A673 (cell line): ENCODE results near the gene PHF1. TPM values are rescaled to one million over a fixed set of nuclear protein-coding genes. Genes with fewer than 3 reads are reported as not detected.
"Not testable (repeated sequence)": the region's sequence is repeated elsewhere in the genome, so short reads cannot be mapped to it uniquely, and the experiment has no call there.

ENCODE experiments used
- BruUV-seq: library from RNA; stranded (reverse); fragments of 400-500 nt; replicated peaks from 2 replicates; lab custom pipeline; 2021; lab: Mats Ljungman, UMichigan
- CTCF ChIA-PET: fragments of 300-600 bp; sonication (Branson Sonifier 250); formaldehyde crosslinking; loops from one replicate; lab custom pipeline; 2022; ENCODE audit warnings: antibody characterized with exemption; lab: Charles Lee
- POLR2A ChIA-PET: fragments of 300-600 bp; sonication (Branson Sonifier 250); formaldehyde crosslinking; loops from one replicate; lab custom pipeline; 2022; ENCODE audit warnings: antibody characterized with exemption; ENCODE audit not compliant: low non-redundant PET; lab: Charles Lee
- DNase-seq: peaks from one replicate; pipeline ENCODE4 v3.0.0-alpha.2; 2015; ENCODE audit warnings: low spot score
- H3K27ac ChIP-seq: fragments of 200-600 bp; sonication (generic); 2 replicates; pipeline ENCODE4 v1.5.1; 2016; ENCODE audit warnings: mixed run types, low read depth, mild to moderate bottlenecking, mixed read lengths, antibody characterized with exemption, low read length; ENCODE audit not compliant: poor library complexity, severe bottlenecking
- H3K27me3 ChIP-seq: fragments of 200-600 bp; sonication (generic); replicated peaks from 2 replicates; pipeline ENCODE4 v1.6.1; 2017; ENCODE audit warnings: mixed run types, low read depth, mild to moderate bottlenecking, mixed read lengths, antibody characterized with exemption, low read length; ENCODE audit not compliant: insufficient read depth, poor library complexity
- H3K36me3 ChIP-seq: fragments of 200-600 bp; sonication (generic); 2 replicates; pipeline ENCODE4 v1.6.1; 2016; ENCODE audit warnings: mixed run types, mild to moderate bottlenecking, mixed read lengths, antibody characterized with exemption, low read length; ENCODE audit not compliant: insufficient read depth, poor library complexity, severe bottlenecking
- H3K4me1 ChIP-seq: fragments of 200-600 bp; sonication (generic); 2 replicates; pipeline ENCODE4 v1.6.1; 2017; ENCODE audit warnings: mixed run types, mild to moderate bottlenecking, mixed read lengths, antibody characterized with exemption, low read length; ENCODE audit not compliant: insufficient read depth, poor library complexity, severe bottlenecking
- H3K4me3 ChIP-seq: fragments of 200-600 bp; sonication (generic); 2 replicates; pipeline ENCODE4 v1.5.1; 2016; ENCODE audit warnings: low read depth, mixed run types, mild to moderate bottlenecking, mixed read lengths, low read length; ENCODE audit not compliant: poor library complexity, severe bottlenecking
- H3K9me3 ChIP-seq: fragments of 200-600 bp; sonication (generic); 2 replicates; pipeline ENCODE4 v1.6.1; 2016; ENCODE audit warnings: mixed run types, low read depth, mild to moderate bottlenecking, mixed read lengths, antibody characterized with exemption, low read length; ENCODE audit not compliant: poor library complexity, severe bottlenecking
- EZH2 ChIP-seq: fragments of 200-600 bp; sonication (generic); IDR thresholded peaks from 2 replicates; pipeline ENCODE4 v1.6.1; 2017; ENCODE audit warnings: borderline replicate concordance, low read depth, mild to moderate bottlenecking, mixed read lengths, antibody characterized with exemption, low read length; ENCODE audit not compliant: poor library complexity, severe bottlenecking
- intact Hi-C: fragments of 100-400 bp; cut with micrococcal nuclease; formaldehyde crosslinking; loops from one replicate; pipeline ENCODE4 v1.10.0; 2022; ENCODE audit not compliant: unreplicated experiment
- total RNA-seq: library from RNA; stranded (reverse); gene quantifications from 2 replicates; pipeline ENCODE4 v1.2.3, GENCODE V29; 2021
- TF ChIP-seq, protein P1 (sequence below): fragments of 300-800, 200-600 bp; sonication (generic); conservative IDR thresholded peaks from 2 replicates; pipeline ENCODE4 v1.5.1; 2017; ENCODE audit warnings: low read depth, mild to moderate bottlenecking, antibody characterized with exemption, low read length, moderate library complexity, mixed read lengths

PHF1 gene
- total RNA-seq, 1 experiment from 2014 or later, result 53.5 TPM

DNA sequence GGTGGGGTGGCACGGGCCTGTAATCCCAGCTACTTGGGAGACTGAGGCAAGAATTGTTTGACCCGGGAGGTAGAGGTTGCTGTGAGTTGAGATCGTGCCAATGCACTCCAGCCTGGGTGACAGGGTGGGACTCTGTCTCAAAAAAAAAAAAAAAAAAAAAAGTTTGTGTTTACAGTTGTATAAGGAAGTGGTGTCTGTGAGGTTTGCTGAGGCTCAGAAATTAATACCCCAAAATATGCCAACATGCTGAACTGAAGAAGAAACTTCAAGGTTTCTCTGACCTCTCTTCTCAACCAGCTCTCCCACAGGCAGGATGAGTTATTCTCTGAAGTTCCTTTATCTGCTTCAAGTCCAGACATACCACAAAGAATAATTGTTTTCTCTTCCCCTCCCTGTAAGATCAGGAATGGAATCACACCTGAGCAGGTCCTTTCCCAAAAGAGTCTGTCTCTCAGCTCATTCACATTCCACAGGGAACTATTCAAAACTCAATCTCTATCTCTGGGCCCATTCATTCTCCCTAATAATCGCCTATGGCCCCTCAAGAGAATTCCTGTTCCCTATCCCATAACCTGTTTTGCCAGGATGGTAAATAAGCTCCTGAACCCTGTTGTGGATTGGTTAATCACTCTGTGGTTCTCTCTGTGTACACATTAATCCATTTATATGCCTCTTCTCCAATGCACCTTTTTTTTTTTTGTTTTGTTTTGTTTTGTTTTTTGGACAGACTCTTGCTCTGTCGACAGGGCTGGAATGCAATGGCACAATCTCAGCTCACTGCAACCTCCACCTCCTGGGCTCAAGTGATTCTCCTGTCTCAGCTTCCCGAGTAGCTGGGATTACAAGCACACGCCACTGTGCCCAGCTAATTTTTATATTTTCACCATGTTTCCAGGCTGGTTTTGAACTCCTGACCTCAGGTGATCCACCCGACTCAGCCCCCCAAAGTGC is 36.6 kb upstream of the PHF1 start:
- Histone ChIP-seq H3K27me3 (no peaks in the 10 kb centered on the region), H3K9me3 (no peaks in the 10 kb centered on the region), H3K4me3 (no peak overlapping the region), H3K4me1 (peaks cover 15% of the 10 kb centered on the region), H3K36me3 (no peaks in the 10 kb centered on the region), H3K27ac (no peak overlapping the region)
- TF ChIP-seq, protein P1, sequence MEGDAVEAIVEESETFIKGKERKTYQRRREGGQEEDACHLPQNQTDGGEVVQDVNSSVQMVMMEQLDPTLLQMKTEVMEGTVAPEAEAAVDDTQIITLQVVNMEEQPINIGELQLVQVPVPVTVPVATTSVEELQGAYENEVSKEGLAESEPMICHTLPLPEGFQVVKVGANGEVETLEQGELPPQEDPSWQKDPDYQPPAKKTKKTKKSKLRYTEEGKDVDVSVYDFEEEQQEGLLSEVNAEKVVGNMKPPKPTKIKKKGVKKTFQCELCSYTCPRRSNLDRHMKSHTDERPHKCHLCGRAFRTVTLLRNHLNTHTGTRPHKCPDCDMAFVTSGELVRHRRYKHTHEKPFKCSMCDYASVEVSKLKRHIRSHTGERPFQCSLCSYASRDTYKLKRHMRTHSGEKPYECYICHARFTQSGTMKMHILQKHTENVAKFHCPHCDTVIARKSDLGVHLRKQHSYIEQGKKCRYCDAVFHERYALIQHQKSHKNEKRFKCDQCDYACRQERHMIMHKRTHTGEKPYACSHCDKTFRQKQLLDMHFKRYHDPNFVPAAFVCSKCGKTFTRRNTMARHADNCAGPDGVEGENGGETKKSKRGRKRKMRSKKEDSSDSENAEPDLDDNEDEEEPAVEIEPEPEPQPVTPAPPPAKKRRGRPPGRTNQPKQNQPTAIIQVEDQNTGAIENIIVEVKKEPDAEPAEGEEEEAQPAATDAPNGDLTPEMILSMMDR, result no peak
- no peak for TF ChIP-seq EZH2
- intact Hi-C loops, result no loop called here
- BruUV-seq, result no TSS peak
- POLR2A ChIA-PET, result no interaction called here
- DNase-seq, result no peak
- CTCF ChIA-PET, result no interaction called here

DNA sequence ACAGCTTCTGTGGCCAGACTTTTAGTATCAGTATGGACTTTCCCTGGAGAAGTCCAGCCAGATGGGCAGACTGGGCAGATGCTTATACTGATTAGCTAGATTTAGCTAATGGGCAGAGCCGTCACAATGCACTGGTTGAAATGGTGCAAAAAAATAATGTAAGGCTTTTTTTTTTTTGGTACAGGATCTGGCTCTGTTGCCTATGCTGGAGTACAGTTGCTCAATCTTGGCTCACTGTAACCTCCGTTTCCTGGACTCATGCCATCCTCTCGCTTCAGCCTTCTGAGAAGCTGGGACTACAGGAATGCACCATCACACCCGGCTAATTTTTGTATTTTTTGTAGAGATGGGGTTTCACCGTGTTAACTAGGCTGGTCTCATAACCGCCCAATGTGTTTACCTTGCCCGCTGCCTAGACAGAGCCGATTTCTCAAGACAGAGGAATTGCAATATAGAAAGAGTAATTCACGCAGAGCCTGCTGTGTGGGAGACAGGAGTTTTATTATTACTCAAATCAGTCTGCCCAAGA is 35.6 kb upstream of the PHF1 start:
- intact Hi-C loops, result no loop called here
- H3K27me3 ChIP-seq, result no peaks in the 10 kb centered on the region
- POLR2A ChIA-PET, result interaction anchor here (0.7 kb wide), 1 partner anchor 94 kb away, joined by 6 read pairs; no protein-coding TSS in a partner anchor

DNA sequence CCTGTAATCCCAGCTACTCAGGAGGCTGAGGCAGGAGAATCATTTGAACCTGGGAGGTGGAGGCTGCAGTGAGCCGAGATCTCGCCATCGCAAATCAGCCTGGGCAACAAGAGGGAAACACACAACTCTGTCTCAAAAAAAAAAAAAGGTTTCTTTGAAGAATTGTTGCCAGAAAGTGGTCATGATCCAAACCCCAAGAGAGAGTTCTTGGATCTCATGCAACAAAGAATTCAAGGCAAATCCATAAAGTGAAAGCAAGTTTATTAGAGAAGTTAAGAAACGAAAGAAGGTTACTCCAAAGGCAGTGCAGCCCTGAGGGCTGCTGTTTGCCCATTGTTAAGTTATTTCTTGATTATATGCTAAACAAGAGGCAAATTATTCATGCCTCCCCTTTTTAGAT is 33.6 kb upstream of the PHF1 start:
- intact Hi-C loops, result no loop called here
- no peak overlapping the region for H3K27ac ChIP-seq
- POLR2A ChIA-PET, result no interaction called here

More for the DNA sequence above, 35.6 kb upstream of the PHF1 start:
- Histone ChIP-seq H3K4me3 (no peak overlapping the region), H3K36me3 (no peaks in the 10 kb centered on the region), H3K9me3 (no peaks in the 10 kb centered on the region), H3K4me1 (peaks cover 15% of the 10 kb centered on the region), H3K27ac (no peak overlapping the region)
- CTCF ChIA-PET, result no interaction called here
- BruUV-seq, result no TSS peak
- TF ChIP-seq, protein P1, result no peak
- TF ChIP-seq EZH2, result no peak
- peak; percentile 63 for DNase-seq

GRCh38 chr6:33379184-33379583 is 31.6 kb upstream of the PHF1 start:
- H3K36me3 ChIP-seq, intact Hi-C loops, H3K9me3 ChIP-seq, H3K27me3 ChIP-seq, H3K4me3 ChIP-seq, BruUV-seq, CTCF ChIA-PET, H3K27ac ChIP-seq, DNase-seq: not testable (repeated sequence)
- peaks cover 11% of the 10 kb centered on the region for H3K4me1 ChIP-seq
- POLR2A ChIA-PET, result interaction anchor here (0.7 kb wide), 1 partner anchor 16 kb away, joined by 6 read pairs; no protein-coding TSS in a partner anchor

More for the DNA sequence above, 33.6 kb upstream of the PHF1 start:
- CTCF ChIA-PET, result no interaction called here
- H3K36me3 ChIP-seq, result no peaks in the 10 kb centered on the region
- H3K4me1 ChIP-seq, result peaks cover 15% of the 10 kb centered on the region
- TF ChIP-seq, protein P1, result no peak
- no peak for TF ChIP-seq EZH2
- H3K9me3 ChIP-seq, result no peaks in the 10 kb centered on the region
- BruUV-seq, result no TSS peak
- H3K4me3 ChIP-seq, result no peak overlapping the region
- DNase-seq, result no peak
- H3K27me3 ChIP-seq, result no peaks in the 10 kb centered on the region
